ENCODE measurements around the gene IL36RN. TPM values are rescaled to one million over a fixed set of nuclear protein-coding genes. Genes with fewer than 3 reads are reported as not detected.

Gene IL36RN
- polyA plus RNA-seq, 3 donors, result 0.01 TPM; not detected in 2

Other genes starting within 250 kb of the IL36RN start
- 10 to 100 TPM in 2 of 3 donors, 1 to 10 TPM in 1; 1.0 to 31.0 (median 17.8) TPM for gene IL1B, start 222.4 kb upstream of the IL36RN start, polyA plus RNA-seq
- not detected for gene IL37, start 148.0 kb upstream of the IL36RN start, polyA plus RNA-seq
- not detected for gene IL36G, start 81.2 kb upstream of the IL36RN start, polyA plus RNA-seq
- gene IL36A, start 53.7 kb upstream of the IL36RN start, polyA plus RNA-seq, result under 1 TPM in 1 of 3 donors, not detected in 2; 0.45 TPM
- not detected for gene IL36B, start 6.3 kb upstream of the IL36RN start, polyA plus RNA-seq
- gene IL1F10, start 8.8 kb downstream of the IL36RN start, polyA plus RNA-seq, result not detected
- 10 to 100 TPM in 2 of 3 donors, under 1 TPM in 1; 0.86 to 21.7 (median 11.6) TPM for gene IL1RN, start 68.4 kb downstream of the IL36RN start, polyA plus RNA-seq
- gene PSD4, start 114.8 kb downstream of the IL36RN start, polyA plus RNA-seq, result 10 to 100 TPM in 1 of 3 donors, 1 to 10 TPM in 2; 1.2 to 11.2 (median 5.9) TPM
- 10 to 100 TPM in 1 of 3 donors, under 1 TPM in 2; 0.07 to 19.0 (median 0.22) TPM for gene PAX8, start 219.7 kb downstream of the IL36RN start, polyA plus RNA-seq